ENCODE results near the gene GPHN.

DNA sequence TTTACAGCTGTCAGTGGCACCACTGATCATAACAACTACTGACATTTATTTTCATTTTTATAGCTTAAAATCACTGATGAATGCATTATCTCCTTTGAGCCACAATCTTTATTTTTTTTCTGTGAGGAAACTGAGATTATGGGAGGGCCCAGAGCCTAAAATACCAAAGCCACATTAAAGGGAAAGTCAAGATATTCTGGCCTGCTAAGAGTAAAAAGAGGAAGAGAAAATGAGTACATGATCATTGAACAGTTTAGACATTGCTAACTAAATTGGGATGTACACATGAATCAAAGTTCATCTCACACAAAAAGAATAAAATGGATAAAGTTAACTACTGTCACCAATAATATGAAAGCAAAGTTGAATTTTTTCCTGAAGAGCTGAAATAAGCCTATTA is 510.8 kb downstream of the GPHN start:
- TF ChIP-seq, protein P1, sequence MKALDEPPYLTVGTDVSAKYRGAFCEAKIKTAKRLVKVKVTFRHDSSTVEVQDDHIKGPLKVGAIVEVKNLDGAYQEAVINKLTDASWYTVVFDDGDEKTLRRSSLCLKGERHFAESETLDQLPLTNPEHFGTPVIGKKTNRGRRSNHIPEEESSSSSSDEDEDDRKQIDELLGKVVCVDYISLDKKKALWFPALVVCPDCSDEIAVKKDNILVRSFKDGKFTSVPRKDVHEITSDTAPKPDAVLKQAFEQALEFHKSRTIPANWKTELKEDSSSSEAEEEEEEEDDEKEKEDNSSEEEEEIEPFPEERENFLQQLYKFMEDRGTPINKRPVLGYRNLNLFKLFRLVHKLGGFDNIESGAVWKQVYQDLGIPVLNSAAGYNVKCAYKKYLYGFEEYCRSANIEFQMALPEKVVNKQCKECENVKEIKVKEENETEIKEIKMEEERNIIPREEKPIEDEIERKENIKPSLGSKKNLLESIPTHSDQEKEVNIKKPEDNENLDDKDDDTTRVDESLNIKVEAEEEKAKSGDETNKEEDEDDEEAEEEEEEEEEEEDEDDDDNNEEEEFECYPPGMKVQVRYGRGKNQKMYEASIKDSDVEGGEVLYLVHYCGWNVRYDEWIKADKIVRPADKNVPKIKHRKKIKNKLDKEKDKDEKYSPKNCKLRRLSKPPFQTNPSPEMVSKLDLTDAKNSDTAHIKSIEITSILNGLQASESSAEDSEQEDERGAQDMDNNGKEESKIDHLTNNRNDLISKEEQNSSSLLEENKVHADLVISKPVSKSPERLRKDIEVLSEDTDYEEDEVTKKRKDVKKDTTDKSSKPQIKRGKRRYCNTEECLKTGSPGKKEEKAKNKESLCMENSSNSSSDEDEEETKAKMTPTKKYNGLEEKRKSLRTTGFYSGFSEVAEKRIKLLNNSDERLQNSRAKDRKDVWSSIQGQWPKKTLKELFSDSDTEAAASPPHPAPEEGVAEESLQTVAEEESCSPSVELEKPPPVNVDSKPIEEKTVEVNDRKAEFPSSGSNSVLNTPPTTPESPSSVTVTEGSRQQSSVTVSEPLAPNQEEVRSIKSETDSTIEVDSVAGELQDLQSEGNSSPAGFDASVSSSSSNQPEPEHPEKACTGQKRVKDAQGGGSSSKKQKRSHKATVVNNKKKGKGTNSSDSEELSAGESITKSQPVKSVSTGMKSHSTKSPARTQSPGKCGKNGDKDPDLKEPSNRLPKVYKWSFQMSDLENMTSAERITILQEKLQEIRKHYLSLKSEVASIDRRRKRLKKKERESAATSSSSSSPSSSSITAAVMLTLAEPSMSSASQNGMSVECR (CRISPR knock-in tag; IDR thresholded peaks at IDR 0.05; ENCODE audit: borderline replicate concordance), result no peak
- TF ChIP-seq, protein P2, sequence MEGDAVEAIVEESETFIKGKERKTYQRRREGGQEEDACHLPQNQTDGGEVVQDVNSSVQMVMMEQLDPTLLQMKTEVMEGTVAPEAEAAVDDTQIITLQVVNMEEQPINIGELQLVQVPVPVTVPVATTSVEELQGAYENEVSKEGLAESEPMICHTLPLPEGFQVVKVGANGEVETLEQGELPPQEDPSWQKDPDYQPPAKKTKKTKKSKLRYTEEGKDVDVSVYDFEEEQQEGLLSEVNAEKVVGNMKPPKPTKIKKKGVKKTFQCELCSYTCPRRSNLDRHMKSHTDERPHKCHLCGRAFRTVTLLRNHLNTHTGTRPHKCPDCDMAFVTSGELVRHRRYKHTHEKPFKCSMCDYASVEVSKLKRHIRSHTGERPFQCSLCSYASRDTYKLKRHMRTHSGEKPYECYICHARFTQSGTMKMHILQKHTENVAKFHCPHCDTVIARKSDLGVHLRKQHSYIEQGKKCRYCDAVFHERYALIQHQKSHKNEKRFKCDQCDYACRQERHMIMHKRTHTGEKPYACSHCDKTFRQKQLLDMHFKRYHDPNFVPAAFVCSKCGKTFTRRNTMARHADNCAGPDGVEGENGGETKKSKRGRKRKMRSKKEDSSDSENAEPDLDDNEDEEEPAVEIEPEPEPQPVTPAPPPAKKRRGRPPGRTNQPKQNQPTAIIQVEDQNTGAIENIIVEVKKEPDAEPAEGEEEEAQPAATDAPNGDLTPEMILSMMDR (IDR thresholded peaks at IDR 0.05), result no peak
- TF ChIP-seq, protein P3, sequence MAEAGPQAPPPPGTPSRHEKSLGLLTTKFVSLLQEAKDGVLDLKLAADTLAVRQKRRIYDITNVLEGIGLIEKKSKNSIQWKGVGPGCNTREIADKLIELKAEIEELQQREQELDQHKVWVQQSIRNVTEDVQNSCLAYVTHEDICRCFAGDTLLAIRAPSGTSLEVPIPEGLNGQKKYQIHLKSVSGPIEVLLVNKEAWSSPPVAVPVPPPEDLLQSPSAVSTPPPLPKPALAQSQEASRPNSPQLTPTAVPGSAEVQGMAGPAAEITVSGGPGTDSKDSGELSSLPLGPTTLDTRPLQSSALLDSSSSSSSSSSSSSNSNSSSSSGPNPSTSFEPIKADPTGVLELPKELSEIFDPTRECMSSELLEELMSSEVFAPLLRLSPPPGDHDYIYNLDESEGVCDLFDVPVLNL (CRISPR knock-in tag; IDR thresholded peaks at IDR 0.05; ENCODE audit: borderline replicate concordance, low read depth), result no peak
